H9 (cell line): ENCODE data around the gene MTHFD1L. TPM values are rescaled to one million over a fixed set of nuclear protein-coding genes. Genes with fewer than 3 reads are reported as not detected.
"Not testable (repeated sequence)": the region's sequence is repeated elsewhere in the genome, so short reads cannot be mapped to it uniquely, and the experiment has no call there.

Source experiments
- DNase-seq: peaks from one replicate; pipeline ENCODE4 v3.0.0-alpha.2; 2017
- H2AFZ ChIP-seq: one replicate; pipeline ENCODE4 v1.6.1; 2013; ENCODE audit warnings: mild to moderate bottlenecking, low read length, control low read depth, moderate library complexity
- H2AK5ac ChIP-seq: 2 replicates; pipeline ENCODE4 v1.6.1; 2013; ENCODE audit warnings: low read length, control low read depth, mixed read lengths; ENCODE audit not compliant: insufficient read length
- H2BK120ac ChIP-seq: one replicate; pipeline ENCODE4 v1.6.1; 2013; ENCODE audit warnings: low read depth, mild to moderate bottlenecking, low read length, control low read depth, inconsistent platforms; ENCODE audit not compliant: poor library complexity, severe bottlenecking
- H2BK12ac ChIP-seq: 2 replicates; pipeline ENCODE4 v1.6.1; 2013; ENCODE audit warnings: low read length, control low read depth, mixed read lengths, low read depth; ENCODE audit not compliant: insufficient read length
- H2BK15ac ChIP-seq: 2 replicates; pipeline ENCODE4 v1.6.1; 2013; ENCODE audit warnings: low read depth, low read length, control low read depth
- H2BK20ac ChIP-seq: one replicate; pipeline ENCODE4 v1.6.1; 2013; ENCODE audit warnings: low read depth, mild to moderate bottlenecking, low read length, control low read depth, inconsistent platforms; ENCODE audit not compliant: poor library complexity, severe bottlenecking
- H2BK5ac ChIP-seq: 2 replicates; pipeline ENCODE4 v1.6.1; 2013; ENCODE audit warnings: low read length, control low read depth, mixed read lengths; ENCODE audit not compliant: insufficient read length
- H3K14ac ChIP-seq: 2 replicates; pipeline ENCODE4 v1.6.1; 2013; ENCODE audit warnings: low read length, control low read depth; ENCODE audit not compliant: insufficient read depth
- H3K18ac ChIP-seq: 2 replicates; pipeline ENCODE4 v1.6.1; 2013; ENCODE audit warnings: low read depth, mild to moderate bottlenecking, mixed read lengths, low read length, control low read depth; ENCODE audit not compliant: insufficient read length
- H3K23ac ChIP-seq: 2 replicates; pipeline ENCODE4 v1.6.1; 2013; ENCODE audit warnings: low read length, control low read depth, mixed read lengths, low read depth; ENCODE audit not compliant: insufficient read length
- H3K23me2 ChIP-seq: 2 replicates; pipeline ENCODE4 v1.6.1; 2013; ENCODE audit warnings: low read depth, mild to moderate bottlenecking, mixed read lengths, low read length, control low read depth; ENCODE audit not compliant: insufficient read length, poor library complexity, severe bottlenecking
- H3K27ac ChIP-seq: 2 replicates; pipeline ENCODE4 v1.5.1; 2013; ENCODE audit warnings: low read length, control low read depth, mixed read lengths, low read depth; ENCODE audit not compliant: insufficient read length
- H3K27me3 ChIP-seq: 2 replicates; pipeline ENCODE4 v1.6.1; 2013; ENCODE audit warnings: low read length, control low read depth, inconsistent platforms; ENCODE audit not compliant: insufficient read depth
- H3K4ac ChIP-seq: 2 replicates; pipeline ENCODE4 v1.6.1; 2013; ENCODE audit warnings: low read depth, mild to moderate bottlenecking, control low read depth, inconsistent platforms, low read length, moderate library complexity
- H3K4me1 ChIP-seq: 2 replicates; pipeline ENCODE4 v1.6.1; 2013; ENCODE audit warnings: low read length, control low read depth, inconsistent platforms; ENCODE audit not compliant: insufficient read depth
- H3K4me2 ChIP-seq: 2 replicates; pipeline ENCODE4 v1.6.1; 2013; ENCODE audit warnings: low read length, control low read depth, mixed read lengths; ENCODE audit not compliant: insufficient read length, insufficient read depth
- H3K56ac ChIP-seq: 2 replicates; pipeline ENCODE4 v1.6.1; 2013; ENCODE audit warnings: low read depth, mild to moderate bottlenecking, mixed read lengths, low read length, control low read depth; ENCODE audit not compliant: insufficient read length
- H3K79me1 ChIP-seq: 2 replicates; pipeline ENCODE4 v1.6.1; 2013; ENCODE audit warnings: low read depth, mild to moderate bottlenecking, moderate library complexity, low read length, control low read depth, inconsistent platforms; ENCODE audit not compliant: insufficient read depth, poor library complexity, severe bottlenecking
- H3K79me2 ChIP-seq: 2 replicates; pipeline ENCODE4 v1.6.1; 2013; ENCODE audit warnings: low read length, control low read depth, inconsistent platforms; ENCODE audit not compliant: insufficient read depth
- H3K9ac ChIP-seq: 2 replicates; pipeline ENCODE4 v1.6.1; 2013; ENCODE audit warnings: low read length, control low read depth, mixed read lengths; ENCODE audit not compliant: insufficient read length; ENCODE audit errors: extremely low read depth
- H3K9me3 ChIP-seq: one replicate; pipeline ENCODE4 v1.6.1; 2013; ENCODE audit warnings: low read depth, low read length, inconsistent platforms; ENCODE audit not compliant: control insufficient read depth
- H3T11ph ChIP-seq: one replicate; pipeline ENCODE4 v1.6.1; 2013; ENCODE audit warnings: mild to moderate bottlenecking, low read length, control low read depth, inconsistent platforms
- H4K20me1 ChIP-seq: one replicate; pipeline ENCODE4 v1.6.1; 2013; ENCODE audit not compliant: control insufficient read depth, insufficient read length, insufficient read depth
- H4K5ac ChIP-seq: 2 replicates; pipeline ENCODE4 v1.6.1; 2013; ENCODE audit warnings: low read depth, mild to moderate bottlenecking, mixed read lengths, low read length, control low read depth; ENCODE audit not compliant: insufficient read length
- H4K8ac ChIP-seq: replicated peaks from 2 replicates; pipeline ENCODE4 v1.6.1; 2013; ENCODE audit warnings: low read length, control low read depth, mixed read lengths, low read depth; ENCODE audit not compliant: insufficient read length
- H4K91ac ChIP-seq: 2 replicates; pipeline ENCODE4 v1.6.1; 2013; ENCODE audit warnings: low read depth, mild to moderate bottlenecking, moderate library complexity, mixed read lengths, low read length, control low read depth; ENCODE audit not compliant: insufficient read length
- H3K27ac Mint-ChIP-seq, 3 experiments: 2 replicates in 2 of 3; 3 replicates in 1 of 3; pipeline ENCODE4 v1.8.0; 2020 to 2021; ENCODE audit warnings: mixed read lengths in 3 of 3, mild to moderate bottlenecking in 1 of 3, moderate library complexity in 1 of 3
- H3K27me3 Mint-ChIP-seq: 2 replicates; pipeline ENCODE4 v1.8.0; 2021; ENCODE audit warnings: low read depth, mild to moderate bottlenecking, moderate library complexity, mixed read lengths
- H3K36me3 Mint-ChIP-seq, 3 experiments: 2 replicates in 2 of 3; 3 replicates in 1 of 3; pipeline ENCODE4 v1.8.0; 2020 to 2021; ENCODE audit warnings: low read depth in 3 of 3, mixed read lengths in 3 of 3; ENCODE audit not compliant: insufficient read depth in 1 of 3
- H3K4me1 Mint-ChIP-seq, 2 experiments: 2 replicates each; pipeline ENCODE4 v1.8.0; 2020; ENCODE audit warnings: mixed read lengths in 2 of 2
- H3K4me3 Mint-ChIP-seq, 2 experiments: 2 replicates in 1 of 2; 3 replicates in 1 of 2; pipeline ENCODE4 v1.8.0; 2020 to 2021; ENCODE audit warnings: mild to moderate bottlenecking in 2 of 2, mixed read lengths in 2 of 2, moderate library complexity in 1 of 2
- H3K9me3 Mint-ChIP-seq, 2 experiments: 2 replicates in 1 of 2; 3 replicates in 1 of 2; pipeline ENCODE4 v1.8.0; 2020; ENCODE audit warnings: mild to moderate bottlenecking in 2 of 2, mixed read lengths in 2 of 2, moderate library complexity in 1 of 2
- WGBS: extraction: QIAGEN DNeasy Blood & Tissue Kit; methylation state at CpG from one replicate; pipeline ENCODE4 v1.1.7; 2013; ENCODE audit warnings: missing lambda C conversion rate, low lambda C conversion rate, mixed read lengths; ENCODE audit not compliant: insufficient read length; ENCODE audit errors: extremely low coverage; 5-methylcytosine and 5-hydroxymethylcytosine counted together
- total RNA-seq: library from RNA; stranded (reverse); gene quantifications from 2 replicates; pipeline ENCODE4 v1.2.1, GENCODE V29; 2021

The MTHFD1L gene
- total RNA-seq, 1 experiment from 2014 or later: 90.2 TPM

GRCh38 chr6:151126417-151126724 lies 260.9 kb downstream of the MTHFD1L start:
- not testable (repeated sequence) for H3K14ac ChIP-seq, H4K8ac ChIP-seq, H2BK120ac ChIP-seq, H3K56ac ChIP-seq, H4K20me1 ChIP-seq, H3T11ph ChIP-seq, H3K27ac Mint-ChIP-seq, H2BK15ac ChIP-seq, DNase-seq, H3K9ac ChIP-seq, H3K23ac ChIP-seq, H4K91ac ChIP-seq, H2BK12ac ChIP-seq, H3K79me2 ChIP-seq, H3K4me1 ChIP-seq, H3K27me3 ChIP-seq, H2BK20ac ChIP-seq, H3K4me3 Mint-ChIP-seq, H3K27ac ChIP-seq, H4K5ac ChIP-seq, H3K9me3 Mint-ChIP-seq, H2BK5ac ChIP-seq, H3K4ac ChIP-seq, H3K4me2 ChIP-seq, H3K23me2 ChIP-seq, H3K79me1 ChIP-seq, H3K18ac ChIP-seq, H3K27me3 Mint-ChIP-seq, H3K9me3 ChIP-seq, H2AFZ ChIP-seq, H2AK5ac ChIP-seq
- Mint-ChIP-seq H3K4me1 (peaks cover 36 to 38% of the 10 kb centered on the region in 2 experiments), H3K36me3 (peaks cover 0 to 11% (median 0%) of the 10 kb centered on the region in 3 experiments; a peak in 2 of 7 replicates)
- WGBS: no CpG with 5 or more reads among the region's 4 CpGs

GRCh38 chr6:151127133-151127798 lies 261.8 kb downstream of the MTHFD1L start:
- H3K14ac ChIP-seq, H3K4me1 ChIP-seq, H4K91ac ChIP-seq, H2BK20ac ChIP-seq, H3K56ac ChIP-seq, H3K79me1 ChIP-seq, H2AFZ ChIP-seq, DNase-seq, H2BK5ac ChIP-seq, H3K4me2 ChIP-seq, H3K27ac Mint-ChIP-seq, H2BK12ac ChIP-seq, H3K27ac ChIP-seq, H3K23me2 ChIP-seq, H4K20me1 ChIP-seq, H2AK5ac ChIP-seq, H3K18ac ChIP-seq, H3K27me3 ChIP-seq, H3K9me3 Mint-ChIP-seq, H3K79me2 ChIP-seq, H3K4ac ChIP-seq, H4K8ac ChIP-seq, H3K4me3 Mint-ChIP-seq, H2BK120ac ChIP-seq, H3K9me3 ChIP-seq, H3K23ac ChIP-seq, H3K9ac ChIP-seq, H3K27me3 Mint-ChIP-seq, H2BK15ac ChIP-seq, H4K5ac ChIP-seq, H3T11ph ChIP-seq: not testable (repeated sequence)
- WGBS: no CpG with 5 or more reads among the region's 5 CpGs
- Mint-ChIP-seq H3K36me3 (peaks cover 0 to 12% (median 0%) of the 10 kb centered on the region in 3 experiments; a peak in 2 of 7 replicates), H3K4me1 (peaks cover 36 to 38% of the 10 kb centered on the region in 2 experiments)
